Fibroblast of villous mesenchyme (primary cell): ENCODE results near the gene LTF. TPM values are rescaled to one million over a fixed set of nuclear protein-coding genes. Genes with fewer than 3 reads are reported as not detected.

ENCODE experiments used
- DNase-seq: peaks from one replicate; pipeline ENCODE4 v3.0.0-alpha.2; 2010; ENCODE audit warnings: low read depth
- H3K4me3 ChIP-seq: 2 replicates; pipeline ENCODE4 v1.5.1; 2011; ENCODE audit warnings: low read depth, mild to moderate bottlenecking, low read length
- total RNA-seq: library from RNA; depleted of rRNA; stranded (reverse); fragments of >200 nt; gene quantifications from 2 replicates; pipeline ENCODE4 v1.2.3, GENCODE V29; 2012
- TF ChIP-seq, protein P1 (sequence below): IDR thresholded peaks from 2 replicates; pipeline ENCODE4 v1.5.1; 2012; ENCODE audit warnings: low read depth, mild to moderate bottlenecking, low read length; ENCODE audit not compliant: insufficient read depth

LTF gene
- total RNA-seq, 1 donor: under 0.01 TPM

DNA sequence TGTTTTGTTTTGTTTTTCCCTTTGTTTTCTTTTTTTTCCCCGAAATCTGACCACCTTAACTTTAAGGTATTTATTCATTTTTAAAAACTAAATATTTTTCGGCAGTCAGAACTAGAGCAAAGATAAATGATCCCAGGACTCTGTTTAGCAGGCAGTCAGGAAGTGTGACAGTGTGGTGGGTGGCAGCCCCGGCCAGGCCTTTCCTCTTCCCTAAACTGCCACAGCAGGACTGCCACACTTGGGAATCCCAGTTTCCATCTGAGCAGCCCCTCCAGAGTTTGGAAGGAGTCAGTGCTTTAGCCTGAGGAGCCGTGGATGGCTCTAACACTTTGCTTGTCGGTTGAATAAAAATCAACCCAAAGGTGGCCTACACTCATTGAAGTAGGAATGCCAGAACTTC, 50.8 kb downstream of the LTF start:
- DNase-seq: no peak
- no peak overlapping the region for H3K4me3 ChIP-seq
- TF ChIP-seq, protein P1, sequence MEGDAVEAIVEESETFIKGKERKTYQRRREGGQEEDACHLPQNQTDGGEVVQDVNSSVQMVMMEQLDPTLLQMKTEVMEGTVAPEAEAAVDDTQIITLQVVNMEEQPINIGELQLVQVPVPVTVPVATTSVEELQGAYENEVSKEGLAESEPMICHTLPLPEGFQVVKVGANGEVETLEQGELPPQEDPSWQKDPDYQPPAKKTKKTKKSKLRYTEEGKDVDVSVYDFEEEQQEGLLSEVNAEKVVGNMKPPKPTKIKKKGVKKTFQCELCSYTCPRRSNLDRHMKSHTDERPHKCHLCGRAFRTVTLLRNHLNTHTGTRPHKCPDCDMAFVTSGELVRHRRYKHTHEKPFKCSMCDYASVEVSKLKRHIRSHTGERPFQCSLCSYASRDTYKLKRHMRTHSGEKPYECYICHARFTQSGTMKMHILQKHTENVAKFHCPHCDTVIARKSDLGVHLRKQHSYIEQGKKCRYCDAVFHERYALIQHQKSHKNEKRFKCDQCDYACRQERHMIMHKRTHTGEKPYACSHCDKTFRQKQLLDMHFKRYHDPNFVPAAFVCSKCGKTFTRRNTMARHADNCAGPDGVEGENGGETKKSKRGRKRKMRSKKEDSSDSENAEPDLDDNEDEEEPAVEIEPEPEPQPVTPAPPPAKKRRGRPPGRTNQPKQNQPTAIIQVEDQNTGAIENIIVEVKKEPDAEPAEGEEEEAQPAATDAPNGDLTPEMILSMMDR: no peak

DNA sequence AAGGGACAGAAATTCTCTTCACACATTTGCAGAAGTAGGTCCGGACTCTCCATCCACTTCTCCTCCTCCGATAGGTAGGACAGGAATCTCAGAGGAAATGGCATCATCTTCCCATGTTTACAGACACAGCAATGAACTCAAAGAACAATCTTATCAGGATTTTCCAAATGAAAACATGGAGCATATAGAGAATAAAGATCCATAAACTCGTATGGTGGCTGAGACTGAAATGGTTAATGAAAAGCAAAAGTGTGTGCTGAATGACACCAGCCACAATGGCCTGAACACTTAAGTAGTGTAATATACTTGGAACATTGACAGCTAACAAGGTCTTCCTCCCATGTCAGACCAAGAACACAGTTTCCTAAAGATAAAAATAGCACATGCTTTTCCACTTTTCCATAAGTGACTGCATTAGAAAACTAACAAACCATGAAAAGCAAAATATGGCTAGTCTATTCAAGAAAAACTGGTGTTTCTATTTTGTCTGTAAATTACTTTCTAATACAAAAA, 51.9 kb downstream of the LTF start:
- no peak for DNase-seq
- TF ChIP-seq, protein P1: no peak
- H3K4me3 ChIP-seq: no peak overlapping the region

DNA sequence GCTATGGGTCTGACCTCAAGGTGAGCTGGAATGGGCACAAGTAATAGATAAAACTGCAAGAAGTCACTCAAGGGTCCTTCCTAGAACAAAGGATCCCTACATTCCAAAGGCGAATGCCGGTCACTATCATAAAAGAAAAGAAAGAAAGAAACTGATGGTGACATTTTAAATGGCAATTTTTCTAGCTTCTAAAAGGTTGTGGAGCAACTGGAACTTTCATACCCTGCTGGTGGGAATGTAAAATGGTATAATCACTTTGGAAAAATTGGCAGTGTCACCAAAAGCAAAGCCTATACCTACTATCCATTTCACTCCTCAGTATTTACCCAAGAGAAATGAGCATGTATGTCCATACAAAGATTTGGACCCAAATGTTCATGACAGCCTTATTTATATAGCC, 53.4 kb downstream of the LTF start:
- no peak for DNase-seq
- no peak overlapping the region for H3K4me3 ChIP-seq
- TF ChIP-seq, protein P1: peak; percentile 17

DNA sequence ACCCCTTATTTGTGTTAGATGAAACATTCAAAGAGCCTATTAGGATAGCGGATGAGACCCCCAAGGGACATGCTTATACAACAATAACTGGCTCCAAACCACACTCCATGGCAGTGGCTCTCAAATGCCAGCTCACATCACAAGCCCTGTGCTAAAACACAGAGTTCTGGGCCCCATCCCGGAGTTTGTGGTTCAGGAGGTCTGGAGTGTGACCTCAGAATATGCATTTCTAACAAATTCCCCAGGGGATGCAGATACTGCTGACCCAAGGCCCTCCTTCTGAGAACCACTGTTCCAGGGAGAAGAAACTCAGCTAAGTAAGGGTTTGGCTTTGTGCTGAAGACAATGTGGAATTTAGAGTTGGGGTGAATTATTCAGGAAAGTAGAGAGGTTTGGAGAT, 54.0 kb downstream of the LTF start:
- no peak for DNase-seq
- TF ChIP-seq, protein P1: no peak

DNA sequence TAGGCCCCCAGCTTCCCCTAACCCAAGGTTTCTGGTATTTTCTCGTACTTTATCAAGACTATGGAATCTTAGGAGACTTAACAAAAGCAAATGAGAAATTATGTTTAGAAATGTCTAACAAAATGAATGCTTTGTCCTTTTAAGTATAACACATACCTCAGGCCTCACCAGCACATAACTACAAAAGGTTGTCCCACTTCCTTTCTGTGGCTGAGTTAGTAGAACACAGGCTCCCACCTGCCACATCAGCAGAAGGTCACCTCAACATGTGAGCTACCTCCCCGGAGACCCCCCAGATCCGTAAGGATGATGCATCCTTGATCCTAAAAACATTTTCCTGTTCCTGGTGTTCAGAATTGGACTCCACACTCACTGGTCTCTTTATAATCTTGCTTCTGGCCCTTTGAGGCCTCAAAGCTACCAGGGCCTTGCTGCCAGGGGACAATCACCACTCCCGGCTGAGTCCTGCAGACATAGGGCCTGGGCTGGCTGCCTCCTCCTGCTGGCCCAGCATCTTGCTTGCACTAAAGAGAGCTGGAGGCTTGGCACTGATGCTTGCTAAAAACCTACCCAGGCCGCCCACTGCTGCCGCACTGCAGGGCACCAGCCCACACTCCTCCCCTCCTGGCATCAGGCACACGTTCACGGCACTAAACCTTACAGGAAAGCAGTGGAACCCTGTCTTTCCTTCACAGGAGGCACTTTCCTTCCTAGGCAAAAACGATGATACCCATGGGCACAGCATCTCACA, 54.8 kb downstream of the LTF start:
- TF ChIP-seq, protein P1: no peak
- no peak overlapping the region for H3K4me3 ChIP-seq
- DNase-seq: no peak

More for the DNA sequence above, 54.0 kb downstream of the LTF start:
- H3K4me3 ChIP-seq: no peak overlapping the region

DNA sequence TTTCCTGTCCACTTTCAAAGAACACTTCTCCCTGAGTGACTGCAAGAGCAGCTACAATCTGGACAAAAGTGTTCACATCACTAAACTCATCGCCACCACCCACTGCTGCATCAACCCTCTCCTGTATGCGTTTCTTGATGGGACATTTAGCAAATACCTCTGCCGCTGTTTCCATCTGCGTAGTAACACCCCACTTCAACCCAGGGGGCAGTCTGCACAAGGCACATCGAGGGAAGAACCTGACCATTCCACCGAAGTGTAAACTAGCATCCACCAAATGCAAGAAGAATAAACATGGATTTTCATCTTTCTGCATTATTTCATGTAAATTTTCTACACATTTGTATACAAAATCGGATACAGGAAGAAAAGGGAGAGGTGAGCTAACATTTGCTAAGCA, 55.9 kb downstream of the LTF start:
- no peak for DNase-seq
- TF ChIP-seq, protein P1: no peak
- H3K4me3 ChIP-seq: no peak overlapping the region
